ENCODE data around the gene VCAM1.

Gene VCAM1

GRCh38 chr1:100757946-100758345, 38.4 kb downstream of the VCAM1 start:
- no peak for DNase-seq (ENCODE audit: low read depth)
- Histone ChIP-seq H3K27me3 (replicated peaks; ENCODE audit: control insufficient read depth, insufficient read depth, low read length) (no peaks in the 10 kb centered on the region), H3K9me3 (ENCODE audit: control insufficient read depth, low read length) (no peaks in the 10 kb centered on the region), H3K4me3 (ENCODE audit: low read length) (no peak overlapping the region), H3K9ac (ENCODE audit: low read length) (no peak overlapping the region), H3K4me1 (ENCODE audit: control insufficient read depth, insufficient read depth, low read length) (no peaks in the 10 kb centered on the region), H3K36me3 (ENCODE audit: control insufficient read depth, insufficient read depth, low read length, severe bottlenecking) (no peaks in the 10 kb centered on the region)

GRCh38 chr1:100759188-100759587, 39.6 kb downstream of the VCAM1 start:
- no peaks in the 10 kb centered on the region for H3K27me3 ChIP-seq (replicated peaks; ENCODE audit: control insufficient read depth, insufficient read depth, low read length)
- H3K4me1 ChIP-seq (ENCODE audit: control insufficient read depth, insufficient read depth, low read length): no peaks in the 10 kb centered on the region
- H3K9me3 ChIP-seq (ENCODE audit: control insufficient read depth, low read length): no peaks in the 10 kb centered on the region
- no peak overlapping the region for H3K9ac ChIP-seq (ENCODE audit: low read length)
- H3K36me3 ChIP-seq (ENCODE audit: control insufficient read depth, insufficient read depth, low read length, severe bottlenecking): no peaks in the 10 kb centered on the region
- DNase-seq (ENCODE audit: low read depth): no peak
- no peak overlapping the region for H3K4me3 ChIP-seq (ENCODE audit: low read length)

- no peak overlapping the region for H3K9ac ChIP-seq (ENCODE audit: low read length)
- H3K36me3 ChIP-seq (ENCODE audit: control insufficient read depth, insufficient read depth, low read length, severe bottlenecking): no peaks in the 10 kb centered on the region
- peaks cover 2% of the 10 kb centered on the region for H3K27me3 ChIP-seq (replicated peaks; ENCODE audit: control insufficient read depth, insufficient read depth, low read length)
- H3K9me3 ChIP-seq (ENCODE audit: control insufficient read depth, low read length): no peaks in the 10 kb centered on the region
- no peak overlapping the region for H3K4me3 ChIP-seq (ENCODE audit: low read length)
- no peaks in the 10 kb centered on the region for H3K4me1 ChIP-seq (ENCODE audit: control insufficient read depth, insufficient read depth, low read length)
- no peak for DNase-seq (ENCODE audit: low read depth)
These were observed 41.0 kb downstream of the VCAM1 start for GRCh38 chr1:100760511-100760910.

GRCh38 chr1:100762461-100762860, 42.9 kb downstream of the VCAM1 start:
- peaks cover 2% of the 10 kb centered on the region for H3K27me3 ChIP-seq (replicated peaks; ENCODE audit: control insufficient read depth, insufficient read depth, low read length)
- no peaks in the 10 kb centered on the region for H3K4me1 ChIP-seq (ENCODE audit: control insufficient read depth, insufficient read depth, low read length)
- H3K9me3 ChIP-seq (ENCODE audit: control insufficient read depth, low read length): no peaks in the 10 kb centered on the region
- DNase-seq (ENCODE audit: low read depth): no peak
- no peaks in the 10 kb centered on the region for H3K36me3 ChIP-seq (ENCODE audit: control insufficient read depth, insufficient read depth, low read length, severe bottlenecking)
- H3K4me3 ChIP-seq (ENCODE audit: low read length): no peak overlapping the region
- no peak overlapping the region for H3K9ac ChIP-seq (ENCODE audit: low read length)

- Histone ChIP-seq H3K27me3 (replicated peaks; ENCODE audit: control insufficient read depth, insufficient read depth, low read length) (peaks cover 2% of the 10 kb centered on the region), H3K9me3 (ENCODE audit: control insufficient read depth, low read length) (no peaks in the 10 kb centered on the region), H3K9ac (ENCODE audit: low read length) (no peak overlapping the region), H3K4me1 (ENCODE audit: control insufficient read depth, insufficient read depth, low read length) (peaks cover 12% of the 10 kb centered on the region), H3K4me3 (ENCODE audit: low read length) (no peak overlapping the region), H3K36me3 (ENCODE audit: control insufficient read depth, insufficient read depth, low read length, severe bottlenecking) (no peaks in the 10 kb centered on the region)
- no peak for DNase-seq (ENCODE audit: low read depth)
These were observed 47.8 kb downstream of the VCAM1 start for GRCh38 chr1:100767176-100767890.

- Histone ChIP-seq H3K27me3 (replicated peaks; ENCODE audit: control insufficient read depth, insufficient read depth, low read length) (peaks cover 2% of the 10 kb centered on the region), H3K4me1 (ENCODE audit: control insufficient read depth, insufficient read depth, low read length) (peaks cover 12% of the 10 kb centered on the region), H3K9me3 (ENCODE audit: control insufficient read depth, low read length) (no peaks in the 10 kb centered on the region), H3K4me3 (ENCODE audit: low read length) (no peak overlapping the region), H3K36me3 (ENCODE audit: control insufficient read depth, insufficient read depth, low read length, severe bottlenecking) (no peaks in the 10 kb centered on the region), H3K9ac (ENCODE audit: low read length) (no peak overlapping the region)
- DNase-seq (ENCODE audit: low read depth): no peak
These were observed 49.8 kb downstream of the VCAM1 start for GRCh38 chr1:100769323-100769722.

GRCh38 chr1:100769906-100770646, 50.5 kb downstream of the VCAM1 start:
- DNase-seq (ENCODE audit: low read depth): peak; percentile 37
- Histone ChIP-seq H3K9ac (ENCODE audit: low read length) (no peak overlapping the region), H3K9me3 (ENCODE audit: control insufficient read depth, low read length) (no peaks in the 10 kb centered on the region), H3K4me1 (ENCODE audit: control insufficient read depth, insufficient read depth, low read length) (peaks cover 12% of the 10 kb centered on the region), H3K4me3 (ENCODE audit: low read length) (no peak overlapping the region), H3K27me3 (replicated peaks; ENCODE audit: control insufficient read depth, insufficient read depth, low read length) (no peaks in the 10 kb centered on the region), H3K36me3 (ENCODE audit: control insufficient read depth, insufficient read depth, low read length, severe bottlenecking) (no peaks in the 10 kb centered on the region)

GRCh38 chr1:100773444-100773843, 53.9 kb downstream of the VCAM1 start:
- no peak overlapping the region for H3K4me3 ChIP-seq (ENCODE audit: low read length)
- H3K4me1 ChIP-seq (ENCODE audit: control insufficient read depth, insufficient read depth, low read length): peaks cover 12% of the 10 kb centered on the region
- H3K9ac ChIP-seq (ENCODE audit: low read length): no peak overlapping the region
- no peaks in the 10 kb centered on the region for H3K9me3 ChIP-seq (ENCODE audit: control insufficient read depth, low read length)
- H3K27me3 ChIP-seq (replicated peaks; ENCODE audit: control insufficient read depth, insufficient read depth, low read length): no peaks in the 10 kb centered on the region
- no peaks in the 10 kb centered on the region for H3K36me3 ChIP-seq (ENCODE audit: control insufficient read depth, insufficient read depth, low read length, severe bottlenecking)
- DNase-seq (ENCODE audit: low read depth): no peak

GRCh38 chr1:100774370-100774769, 54.8 kb downstream of the VCAM1 start:
- no peak for DNase-seq (ENCODE audit: low read depth)
- Histone ChIP-seq H3K4me3 (ENCODE audit: low read length) (no peak overlapping the region), H3K27me3 (replicated peaks; ENCODE audit: control insufficient read depth, insufficient read depth, low read length) (no peaks in the 10 kb centered on the region), H3K4me1 (ENCODE audit: control insufficient read depth, insufficient read depth, low read length) (peaks cover 12% of the 10 kb centered on the region), H3K9me3 (ENCODE audit: control insufficient read depth, low read length) (no peaks in the 10 kb centered on the region), H3K36me3 (ENCODE audit: control insufficient read depth, insufficient read depth, low read length, severe bottlenecking) (no peaks in the 10 kb centered on the region), H3K9ac (ENCODE audit: low read length) (no peak overlapping the region)

GRCh38 chr1:100775483-100775882, 55.9 kb downstream of the VCAM1 start:
- peaks cover 2% of the 10 kb centered on the region for H3K4me1 ChIP-seq (ENCODE audit: control insufficient read depth, insufficient read depth, low read length)
- H3K27me3 ChIP-seq (replicated peaks; ENCODE audit: control insufficient read depth, insufficient read depth, low read length): no peaks in the 10 kb centered on the region
- H3K9me3 ChIP-seq (ENCODE audit: control insufficient read depth, low read length): no peaks in the 10 kb centered on the region

GRCh38 chr1:100778748-100779147, 59.2 kb downstream of the VCAM1 start:
- no peak for DNase-seq (ENCODE audit: low read depth)
- Histone ChIP-seq H3K4me3 (ENCODE audit: low read length) (no peak overlapping the region), H3K9ac (ENCODE audit: low read length) (no peak overlapping the region), H3K4me1 (ENCODE audit: control insufficient read depth, insufficient read depth, low read length) (no peaks in the 10 kb centered on the region), H3K9me3 (ENCODE audit: control insufficient read depth, low read length) (peaks cover 11% of the 10 kb centered on the region), H3K27me3 (replicated peaks; ENCODE audit: control insufficient read depth, insufficient read depth, low read length) (no peaks in the 10 kb centered on the region), H3K36me3 (ENCODE audit: control insufficient read depth, insufficient read depth, low read length, severe bottlenecking) (no peaks in the 10 kb centered on the region)

More at GRCh38 chr1:100775483-100775882, 55.9 kb downstream of the VCAM1 start:
- H3K9ac ChIP-seq (ENCODE audit: low read length): no peak overlapping the region
- H3K4me3 ChIP-seq (ENCODE audit: low read length): no peak overlapping the region
- no peaks in the 10 kb centered on the region for H3K36me3 ChIP-seq (ENCODE audit: control insufficient read depth, insufficient read depth, low read length, severe bottlenecking)
- DNase-seq (ENCODE audit: low read depth): no peak
